H1 (cell line): ENCODE measurements around the gene MCC. TPM values are rescaled to one million over a fixed set of nuclear protein-coding genes. Genes with fewer than 3 reads are reported as not detected.

Experiments
- CTCF ChIA-PET: fragments of 300-600 bp; sonication (Branson Sonifier 250); formaldehyde crosslinking; loops from one replicate; lab custom pipeline; 2021; ENCODE audit not compliant: partially characterized antibody; lab: Charles Lee
- POLR2A ChIA-PET: fragments of 300-600 bp; sonication (Branson Sonifier 250); formaldehyde crosslinking; loops from one replicate; lab custom pipeline; 2021; ENCODE audit warnings: inconsistent platforms; ENCODE audit not compliant: partially characterized antibody; lab: Charles Lee
- DNase-seq, 2 experiments: peaks; one replicate each; pipeline versions ENCODE4 v3.0.0 to v3.0.0-alpha.2; 2010 to 2022; ENCODE audit warnings: low spot score in 2 of 2, low read depth in 1 of 2, mixed read lengths in 1 of 2
- FAIRE-seq: peaks from 2 replicates; lab custom pipeline; 2011; peaks lifted over from hg19 to GRCh38; lab: Jason Lieb, UNC
- H2AFZ ChIP-seq: 2 replicates; pipeline ENCODE4 v1.8.1; 2012; ENCODE audit warnings: low read length, inconsistent platforms
- H2AK5ac ChIP-seq: 2 replicates; pipeline ENCODE4 v1.6.1; 2013; ENCODE audit warnings: low read depth, low read length
- H2BK120ac ChIP-seq: replicated peaks from 2 replicates; pipeline ENCODE3; 2013; ENCODE audit warnings: low read depth, low read length, inconsistent platforms
- H2BK12ac ChIP-seq: 2 replicates; pipeline ENCODE4 v1.6.1; 2013; ENCODE audit warnings: low read depth, low read length
- H2BK15ac ChIP-seq: 2 replicates; pipeline ENCODE4 v1.6.1; 2013; ENCODE audit warnings: low read length
- H2BK20ac ChIP-seq: 2 replicates; pipeline ENCODE4 v1.6.1; 2013; ENCODE audit warnings: low read length
- H2BK5ac ChIP-seq: 2 replicates; pipeline ENCODE4 v1.6.1; 2013; ENCODE audit warnings: low read depth, low read length
- H3K14ac ChIP-seq: 2 replicates; pipeline ENCODE4 v1.6.1; 2013; ENCODE audit warnings: inconsistent platforms; ENCODE audit not compliant: insufficient read length
- H3K18ac ChIP-seq: 2 replicates; pipeline ENCODE4 v1.6.1; 2013; ENCODE audit warnings: low read length; ENCODE audit errors: extremely low read depth
- H3K23ac ChIP-seq: 2 replicates; pipeline ENCODE4 v1.6.1; 2013; ENCODE audit warnings: inconsistent platforms; ENCODE audit not compliant: insufficient read length
- H3K23me2 ChIP-seq: 2 replicates; pipeline ENCODE4 v1.6.1; 2013; ENCODE audit warnings: low read depth, low read length
- H3K27ac ChIP-seq: 2 replicates; pipeline ENCODE4 v1.6.1; 2011; ENCODE audit warnings: low read depth, low read length, inconsistent platforms
- H3K27me3 ChIP-seq, 4 experiments: replicated peaks in 1 of 4; 1 replicate in 1 of 4; 2 replicates in 3 of 4; pipeline versions ENCODE4 v1.6.1 to v1.8.1; 2011 to 2013; ENCODE audit warnings: low read length in 3 of 4, mild to moderate bottlenecking in 3 of 4, inconsistent platforms in 2 of 4, mixed read lengths in 2 of 4, moderate library complexity in 1 of 4; ENCODE audit not compliant: control insufficient read depth in 3 of 4, insufficient read depth in 3 of 4; ENCODE audit errors: extremely low read depth in 1 of 4
- H3K36me3 ChIP-seq, 4 experiments: 2 replicates each; pipeline versions ENCODE4 v1.6.1 to v1.8.1; 2011 to 2013; ENCODE audit warnings: mild to moderate bottlenecking in 4 of 4, low read length in 3 of 4, moderate library complexity in 2 of 4, control low read depth in 1 of 4, inconsistent platforms in 1 of 4; ENCODE audit not compliant: insufficient read depth in 4 of 4, control insufficient read depth in 2 of 4
- H3K4ac ChIP-seq: replicated peaks from 2 replicates; pipeline ENCODE3; 2013; ENCODE audit warnings: low read length, low read depth, mixed read lengths, inconsistent platforms; ENCODE audit not compliant: insufficient read length
- H3K4me1 ChIP-seq, 4 experiments: replicated peaks in 1 of 4; 1 replicate in 1 of 4; 2 replicates in 3 of 4; pipeline versions ENCODE4 v1.6.1 to v1.8.1; 2011 to 2013; ENCODE audit warnings: low read length in 3 of 4, inconsistent platforms in 2 of 4, mixed read lengths in 1 of 4; ENCODE audit not compliant: insufficient read depth in 4 of 4, control insufficient read depth in 3 of 4
- H3K4me2 ChIP-seq, 2 experiments: 2 replicates each; pipeline versions ENCODE4 v1.6.1 to v1.8.1; 2011 to 2013; ENCODE audit warnings: low read depth in 2 of 2, low read length in 2 of 2, control low read depth in 1 of 2, inconsistent platforms in 1 of 2, mild to moderate bottlenecking in 1 of 2; ENCODE audit not compliant: insufficient read depth in 1 of 2
- H3K4me3 ChIP-seq, 4 experiments: fragments of 200-600, 300-600 bp in 1 of 4; sonication (generic), shearing (Covaris generic), sonication (Bioruptor Twin) in 1 of 4; 2 replicates each; pipeline versions ENCODE4 v1.5.1 to v1.8.1; 2011 to 2016; ENCODE audit warnings: low read length in 4 of 4, low read depth in 3 of 4, control low read depth in 2 of 4, inconsistent platforms in 2 of 4, mild to moderate bottlenecking in 2 of 4, mixed read lengths in 1 of 4, moderate library complexity in 1 of 4; ENCODE audit not compliant: insufficient read depth in 2 of 4; ENCODE audit errors: extremely low read depth in 1 of 4
- H3K56ac ChIP-seq: replicated peaks from 2 replicates; pipeline ENCODE3; 2013; ENCODE audit warnings: low read depth, mild to moderate bottlenecking, mixed read lengths, low read length, inconsistent platforms; ENCODE audit not compliant: insufficient read length
- H3K79me1 ChIP-seq: 2 replicates; pipeline ENCODE4 v1.6.1; 2013; ENCODE audit warnings: low read depth, low read length, control low read depth
- H3K79me2 ChIP-seq, 2 experiments: 2 replicates each; pipeline versions ENCODE4 v1.6.1 to v1.8.1; 2012 to 2013; ENCODE audit warnings: low read length in 2 of 2, mild to moderate bottlenecking in 2 of 2, inconsistent platforms in 1 of 2; ENCODE audit not compliant: insufficient read depth in 2 of 2, control insufficient read depth in 1 of 2
- H3K9ac ChIP-seq, 4 experiments: replicated peaks in 1 of 4; 1 replicate in 1 of 4; 2 replicates in 3 of 4; pipeline versions ENCODE4 v1.6.1 to v1.8.1; 2011 to 2013; ENCODE audit warnings: low read depth in 3 of 4, low read length in 3 of 4, control low read depth in 2 of 4, mild to moderate bottlenecking in 2 of 4, moderate library complexity in 2 of 4, inconsistent platforms in 1 of 4; ENCODE audit errors: extremely low read depth in 1 of 4
- H3K9me3 ChIP-seq, 2 experiments: 2 replicates each; pipeline versions ENCODE4 v1.6.1 to v1.8.1; 2012 to 2013; ENCODE audit warnings: mild to moderate bottlenecking in 2 of 2, moderate library complexity in 2 of 2, control low read depth in 1 of 2, inconsistent platforms in 1 of 2, low read depth in 1 of 2, low read length in 1 of 2, mixed read lengths in 1 of 2; ENCODE audit not compliant: insufficient read depth in 2 of 2
- H4K20me1 ChIP-seq, 2 experiments: replicated peaks in 1 of 2; 2 replicates each; pipeline versions ENCODE3 to v1.8.1; 2011 to 2013; ENCODE audit warnings: inconsistent platforms in 2 of 2, low read length in 2 of 2, mild to moderate bottlenecking in 1 of 2; ENCODE audit not compliant: insufficient read depth in 2 of 2, control insufficient read depth in 1 of 2
- H4K5ac ChIP-seq: 2 replicates; pipeline ENCODE4 v1.6.1; 2013; ENCODE audit warnings: low read length, low read depth, mixed read lengths, inconsistent platforms; ENCODE audit not compliant: insufficient read length
- H4K8ac ChIP-seq: 2 replicates; pipeline ENCODE4 v1.8.0; 2013; ENCODE audit warnings: mild to moderate bottlenecking, moderate library complexity, low read length, inconsistent platforms; ENCODE audit not compliant: insufficient read depth; ENCODE audit errors: extremely low read depth
- H4K91ac ChIP-seq: replicated peaks from 2 replicates; pipeline ENCODE3; 2013; ENCODE audit warnings: low read length, mixed read lengths, inconsistent platforms; ENCODE audit not compliant: insufficient read length
- RAD21 ChIP-seq, 2 experiments: IDR thresholded peaks in 1 of 2; conservative IDR thresholded peaks in 1 of 2; 2 replicates each; pipeline ENCODE4 v1.6.1; 2011; ENCODE audit warnings: low read depth in 2 of 2, low read length in 2 of 2, improper control_type of control experiment in 1 of 2, inconsistent platforms in 1 of 2, mild to moderate bottlenecking in 1 of 2, moderate library complexity in 1 of 2
- SP1 ChIP-seq: IDR thresholded peaks from 2 replicates; pipeline ENCODE4 v1.6.1; 2011; ENCODE audit warnings: low read depth, low read length
- WGBS, 2 experiments: shearing (Covaris generic) in 1 of 2; methylation state at CpG; one replicate each; pipeline versions ENCODE4 v1.1.6 to v1.1.7; 2013 to 2015; ENCODE audit warnings: low lambda C conversion rate in 2 of 2, mixed read lengths in 2 of 2, inconsistent platforms in 1 of 2, low coverage in 1 of 2, missing lambda C conversion rate in 1 of 2; ENCODE audit not compliant: insufficient replicate concordance in 2 of 2, insufficient coverage in 1 of 2, insufficient read length in 1 of 2; ENCODE audit errors: extremely low coverage in 1 of 2, missing lambda C conversion rate in 1 of 2; 5-methylcytosine and 5-hydroxymethylcytosine counted together
- polyA plus RNA-seq, 7 experiments: library from polyadenylated mRNA; depleted of rRNA in 3 of 7; stranded (reverse) in 5 of 7; unstranded in 2 of 7; fragments of >200 nt in 5 of 7; fragments of 200-250 nt in 2 of 7; gene quantifications; 1 replicate in 5 of 7; 2 replicates in 1 of 7; 4 replicates in 1 of 7; pipeline versions ENCODE4 v1.2.1 to v1.2.3, GENCODE V29; 2011 to 2013; ENCODE audit warnings: missing spikeins in 2 of 7, mixed read lengths in 2 of 7
- total RNA-seq: library from RNA; stranded (reverse); fragmentation: NEBNext Ultra II Directional; extraction: Animal tissue kit (Norgen Biotek cat#: 25700); gene quantifications from 2 replicates; pipeline ENCODE4 v1.2.1, GENCODE V29; 2021

The MCC gene
- total and polyA plus RNA-seq, 2 of the 8 experiments (the other 6 are each of a cell fraction or from before 2014, with no cell fraction given): 2.6 to 18.3 TPM

DNA sequence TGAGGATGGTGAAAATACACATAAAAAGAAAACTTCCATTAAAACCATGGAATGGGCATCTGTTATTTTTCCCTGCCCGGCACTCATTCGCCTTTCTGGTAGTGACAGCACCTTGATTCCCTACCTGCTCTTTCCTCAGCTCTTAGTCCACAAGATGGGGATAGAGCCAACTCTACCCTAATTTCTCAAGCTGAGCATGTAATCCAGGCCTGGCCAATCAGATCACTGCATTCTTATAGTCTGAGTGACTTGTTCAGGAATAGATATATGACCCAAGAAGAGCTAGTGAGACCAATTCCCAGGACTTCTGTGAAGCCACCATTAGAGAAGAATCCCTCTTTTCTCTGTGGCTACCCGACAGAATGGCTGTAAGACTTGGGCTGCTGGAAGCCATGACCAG lies 111.6 kb downstream of the MCC start:
- Histone ChIP-seq H3K4me1 (peaks cover 0 to 2% (median under 1%) of the 10 kb centered on the region in 4 experiments; a peak in 2 of 7 replicates), H2BK20ac (no peak overlapping the region), H3K4ac (no peak overlapping the region), H3K9ac (no peak overlapping the region), H3K27me3 (no peaks in the 10 kb centered on the region), H3K9me3 (no peaks in the 10 kb centered on the region), H3K4me3 (no peak overlapping the region), H3K14ac (no peak overlapping the region), H2AFZ (no peak overlapping the region), H3K79me2 (no peaks in the 10 kb centered on the region), H4K8ac (no peak overlapping the region), H3K23me2 (no peaks in the 10 kb centered on the region), H2BK15ac (no peak overlapping the region), H3K18ac (no peak overlapping the region), H3K79me1 (no peaks in the 10 kb centered on the region), H2BK12ac (no peak overlapping the region), H4K20me1 (no peaks in the 10 kb centered on the region), H3K36me3 (no peaks in the 10 kb centered on the region), H4K91ac (no peak overlapping the region), H2BK120ac (no peak overlapping the region), H3K27ac (no peak overlapping the region), H4K5ac (no peak overlapping the region), H3K56ac (no peak overlapping the region), H2BK5ac (no peak overlapping the region), H3K4me2 (no peak overlapping the region), H3K23ac (no peak overlapping the region), H2AK5ac (no peak overlapping the region)
- POLR2A ChIA-PET: no interaction called here
- CTCF ChIA-PET: interaction anchor here (0.7 to 5.4 kb wide), 7 partner anchors 10 to 381 kb away, joined by 3 to 37 read pairs (median 3); partner anchors contain the start of gene YTHDC2
- FAIRE-seq (no peak), DNase-seq (no peak)
- 98% methylated on average over 3 of the region's 3 CpGs; no CpG with 5 or more reads in 1 of the 2 experiments for WGBS, 2 experiments
- no peak for TF ChIP-seq SP1
- TF ChIP-seq RAD21 (IDR thresholded peaks at IDR 0.05 in 1 of 2, conservative IDR thresholded peaks at IDR 0.05 in 1 of 2; ENCODE audit: low read depth in 2 of 2, low read length in 2 of 2): peak in 1 of 2 experiments; percentile 37; a peak in 2 of 4 replicates
